ENCODE results near the gene MAN1C1.
A peak's percentile ranks its signal among the peaks of the same experiment; 100 is the strongest.

The MAN1C1 gene

GRCh38 chr1:25616095-25616986, at the start of gene MAN1C1:
Gene MAN1C1, plus strand, starts transcription at chr1:25616791. Its CDS starts 1,007 bp downstream, at chr1:25617798.
- peak; percentile 85 for DNase-seq

GRCh38 chr1:25567710-25568089, 48.9 kb upstream of the MAN1C1 start:
- no peak for DNase-seq

- DNase-seq: no peak
Observed at GRCh38 chr1:25568090-25568833, 48.3 kb upstream of the MAN1C1 start.

- DNase-seq: no peak
Observed at GRCh38 chr1:25568834-25569596, 47.6 kb upstream of the MAN1C1 start.

- DNase-seq: no peak
Observed at GRCh38 chr1:25569597-25570396, 46.8 kb upstream of the MAN1C1 start.

GRCh38 chr1:25570798-25571521, 45.6 kb upstream of the MAN1C1 start:
- DNase-seq: no peak

GRCh38 chr1:25571522-25571970, 45.0 kb upstream of the MAN1C1 start:
- no peak for DNase-seq

GRCh38 chr1:25572107-25572506, 44.5 kb upstream of the MAN1C1 start:
- DNase-seq: no peak

GRCh38 chr1:25572708-25573590, 43.6 kb upstream of the MAN1C1 start:
- peak; percentile 41 for DNase-seq

- no peak for DNase-seq
Observed at GRCh38 chr1:25573591-25573930, 43.0 kb upstream of the MAN1C1 start.

GRCh38 chr1:25573961-25574360, 42.6 kb upstream of the MAN1C1 start:
- DNase-seq: no peak

- DNase-seq: no peak
Observed at GRCh38 chr1:25575191-25575590, 41.4 kb upstream of the MAN1C1 start.

GRCh38 chr1:25576459-25577133, 40.0 kb upstream of the MAN1C1 start:
- no peak for DNase-seq

- DNase-seq: no peak
Observed at GRCh38 chr1:25577134-25577920, 39.3 kb upstream of the MAN1C1 start.

GRCh38 chr1:25579292-25580252, 37.0 kb upstream of the MAN1C1 start:
- DNase-seq: no peak

GRCh38 chr1:25580927-25581326, 35.7 kb upstream of the MAN1C1 start:
- DNase-seq: no peak

GRCh38 chr1:25581764-25582163, 34.8 kb upstream of the MAN1C1 start:
- DNase-seq: no peak

Data from CD4-positive, alpha-beta T cell treated with Interleukin-15 for 1 hour (primary cell).